SIG-M5 treated with dmso at 0.1 percent for 504 hours (cell line): ENCODE data around the gene FMC1.
"Not testable (repeated sequence)": the region's sequence is repeated elsewhere in the genome, so short reads cannot be mapped to it uniquely, and the experiment has no call there.

Source experiments
- DNase-seq: peaks from one replicate; lab custom pipeline; 2025; ENCODE audit not compliant: unreplicated experiment; lab: John Stamatoyannopoulos, UW

Gene FMC1

DNA sequence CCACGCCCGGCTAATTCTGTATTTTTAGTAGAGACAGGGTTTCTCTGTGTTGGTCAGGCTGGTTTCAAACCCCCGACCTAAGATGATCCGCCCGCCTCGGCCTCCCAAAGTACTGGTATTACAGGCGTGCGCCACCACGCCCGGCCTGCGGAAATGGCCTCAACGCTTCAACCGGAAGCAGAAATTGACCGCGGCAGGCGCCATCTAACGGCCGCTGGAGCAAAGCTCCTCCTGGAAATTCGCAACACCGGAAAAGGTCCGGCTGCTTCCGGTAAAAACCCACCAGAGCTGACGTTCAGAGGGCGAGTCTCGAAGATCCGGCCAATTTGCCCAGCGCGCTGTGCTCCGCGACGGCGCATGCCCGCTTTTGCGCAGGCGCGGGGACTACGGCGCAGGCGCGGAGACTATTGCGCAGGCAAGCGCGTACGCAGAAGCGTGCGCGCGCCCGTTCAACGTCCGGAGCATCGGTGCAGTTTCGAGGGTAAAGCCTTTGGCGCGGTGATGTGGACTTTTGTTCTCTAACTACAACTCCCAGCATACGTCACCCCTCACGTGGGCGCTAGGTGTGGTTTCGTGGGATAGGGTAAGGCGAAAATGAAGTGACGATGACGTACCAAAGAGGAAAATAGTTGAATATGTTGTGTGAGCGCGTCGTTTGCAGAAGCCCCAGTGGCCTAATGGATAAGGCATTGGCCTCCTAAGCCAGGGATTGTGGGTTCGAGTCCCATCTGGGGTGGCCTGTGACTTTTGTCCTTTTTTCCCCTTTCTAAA is 915 bp upstream of the FMC1 start:
- DNase-seq = peak; percentile 100

- no peak for DNase-seq
Observed at GRCh38 chr7:139340808-139341057, 404 bp upstream of the FMC1 start.

DNA sequence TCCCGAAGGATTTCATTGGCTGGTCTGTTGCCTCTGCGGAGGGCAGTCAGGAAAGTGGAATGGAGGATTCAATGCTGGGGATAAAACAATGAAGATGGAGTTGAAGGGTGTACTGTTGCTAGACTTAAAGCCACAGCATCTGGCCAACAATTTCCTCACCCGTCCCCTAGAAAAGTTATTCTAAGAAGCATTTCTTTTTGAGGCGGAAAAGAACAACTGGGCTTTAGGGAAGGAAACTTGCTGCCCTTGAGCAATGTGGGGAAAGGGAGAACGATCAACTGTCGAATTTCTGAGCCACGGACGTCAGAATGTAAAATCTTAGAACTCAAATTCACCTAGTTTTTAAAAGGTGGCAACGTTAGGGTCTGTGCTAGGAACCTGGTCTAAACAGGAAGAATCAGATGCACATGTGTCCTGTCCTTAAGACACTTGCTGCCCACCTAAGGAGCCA is 664 bp downstream of the FMC1 start:
- no peak for DNase-seq

DNA sequence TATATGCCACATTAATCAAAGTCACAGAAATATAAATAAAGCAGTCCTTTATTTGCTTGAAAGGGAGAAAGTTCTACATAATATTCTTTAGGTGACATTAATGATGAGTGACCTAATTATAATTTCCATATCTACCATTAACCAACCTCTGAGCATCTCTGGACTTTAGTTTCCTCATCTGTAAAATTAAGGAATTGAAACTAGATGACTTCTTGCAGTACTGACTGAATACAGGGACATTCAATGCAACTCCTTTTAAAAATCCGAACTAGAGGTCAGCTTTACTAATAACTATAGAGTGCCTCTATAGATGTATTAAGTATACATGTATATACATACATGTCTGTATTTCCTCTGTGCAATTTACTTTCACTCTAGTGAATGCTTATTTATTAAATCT is 3.9 kb downstream of the FMC1 start:
- peak; percentile 71 for DNase-seq

DNA sequence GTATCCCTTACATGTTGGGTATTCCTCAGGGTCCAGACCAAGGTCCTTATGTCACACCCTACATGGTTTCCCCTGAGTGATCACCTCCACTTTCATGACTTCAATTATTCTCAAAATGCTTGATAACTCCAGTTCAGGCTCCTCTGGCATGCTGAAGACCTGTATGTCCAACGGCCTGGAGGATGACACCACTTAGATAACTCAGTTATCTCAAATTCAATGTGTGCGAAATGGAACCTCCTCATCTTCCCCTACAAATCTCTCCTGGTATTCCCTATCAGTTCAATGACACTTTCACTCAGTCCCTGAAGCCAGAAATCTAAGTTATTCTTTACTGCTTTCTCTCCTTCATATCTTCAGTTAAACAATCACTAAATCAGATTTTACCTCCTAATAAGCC is 9.9 kb downstream of the FMC1 start:
- no peak for DNase-seq

- DNase-seq = no peak
Observed at GRCh38 chr7:139354729-139355128, 13.6 kb downstream of the FMC1 start.

DNA sequence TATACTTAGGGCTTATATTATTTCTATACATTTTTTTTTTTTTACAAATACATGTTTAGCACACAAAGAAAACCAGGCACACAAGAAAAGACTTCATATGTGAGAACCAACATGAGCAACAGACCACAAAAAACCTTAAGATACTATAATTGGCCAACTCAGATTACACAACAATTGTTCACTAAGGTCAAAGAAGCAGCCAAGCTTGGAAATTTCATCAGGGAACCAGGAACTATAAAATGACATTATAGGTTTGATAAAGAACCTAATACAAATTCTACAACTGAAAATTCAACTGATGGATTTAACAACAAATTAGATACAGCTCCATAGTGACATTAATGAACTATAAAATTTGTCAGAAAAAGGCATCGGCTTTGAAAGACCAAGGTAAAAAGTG is 14.2 kb downstream of the FMC1 start:
- DNase-seq = peak; percentile 86

DNA sequence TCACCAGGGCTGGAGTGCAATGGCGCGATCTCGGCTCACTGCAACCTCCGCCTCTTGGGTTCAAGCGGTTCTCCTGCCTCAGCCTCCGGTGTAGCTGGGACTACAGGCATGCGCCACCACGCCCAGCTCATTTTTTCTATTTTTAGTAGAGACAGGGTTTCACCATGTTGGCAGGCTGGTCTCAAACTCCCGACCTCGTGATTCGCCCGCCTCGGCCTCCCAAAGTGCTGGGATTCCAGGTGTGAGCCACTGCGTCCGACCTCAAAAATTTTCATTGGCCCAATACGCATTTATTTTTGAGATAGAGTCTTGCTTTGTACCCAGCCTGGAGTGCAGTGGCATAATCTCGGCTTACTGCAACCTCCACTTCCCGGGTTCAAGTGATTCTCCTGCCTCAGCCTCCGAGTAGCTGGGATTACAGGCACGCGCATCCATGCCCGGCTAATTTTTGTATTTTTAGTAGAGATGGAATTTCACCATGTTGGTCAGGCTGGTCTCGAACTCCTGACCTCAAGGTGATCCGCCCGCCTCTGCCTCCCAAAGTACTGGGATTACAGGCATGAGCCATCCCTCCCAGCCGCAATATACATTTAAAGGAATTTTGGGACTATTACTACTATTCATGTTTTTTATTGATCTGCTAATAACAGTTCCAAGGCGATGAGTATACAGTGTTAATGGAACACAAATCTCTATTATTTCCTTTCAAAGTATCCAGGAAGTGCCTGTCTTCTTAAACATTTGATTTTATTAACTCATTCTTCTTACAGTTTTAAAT is 16.8 kb downstream of the FMC1 start:
- DNase-seq = not testable (repeated sequence)

DNA sequence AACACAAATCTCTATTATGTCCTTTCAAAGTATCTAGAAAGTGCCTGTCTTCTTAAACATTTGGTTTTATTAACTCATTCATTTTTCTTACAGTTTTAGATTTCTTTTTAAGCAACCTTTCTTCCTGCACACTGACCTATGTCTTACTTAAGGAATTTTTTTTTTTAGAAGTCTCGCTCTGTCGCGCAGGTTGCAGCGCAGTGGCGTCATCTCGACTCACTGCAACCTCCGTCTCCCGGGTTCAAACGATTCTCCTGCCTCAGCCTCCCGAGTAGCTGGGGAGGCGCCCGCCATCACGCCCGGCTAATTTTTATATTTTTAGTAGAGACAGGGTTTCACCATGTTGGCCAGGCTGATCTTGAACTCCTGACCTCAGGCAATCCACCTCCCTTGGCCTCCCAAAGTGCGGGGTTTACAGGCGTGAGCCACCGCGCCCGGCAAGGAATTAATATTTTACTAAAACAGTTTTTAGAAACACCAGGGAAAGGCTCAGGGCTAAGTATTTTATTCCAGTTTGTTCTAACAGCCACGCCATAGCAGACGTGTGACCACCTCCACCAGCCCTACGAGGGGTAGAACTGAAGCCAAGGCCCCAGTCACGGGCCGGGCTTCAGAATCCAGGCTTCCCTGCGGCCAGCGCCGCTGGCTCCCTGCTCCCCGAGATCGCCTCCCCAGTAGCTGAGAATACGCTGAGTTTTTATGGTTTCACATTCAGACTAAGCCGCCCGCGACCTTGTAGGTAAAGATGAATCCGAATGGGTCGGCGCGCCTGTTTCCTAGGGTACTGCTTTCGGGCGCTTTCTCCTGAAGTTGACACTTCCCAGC is 17.6 kb downstream of the FMC1 start:
- peak; percentile 56 for DNase-seq

GRCh38 chr7:139359366-139360209 is 18.5 kb downstream of the FMC1 start, which contains the start of gene LUC7L2:
LUC7L2 (plus strand) TSS chr7:139359894; CDS start chr7:139360262, 368 bp downstream.
- peak; percentile 98 for DNase-seq

GRCh38 chr7:139360210-139360947 is 19.2 kb downstream of the FMC1 start:
- DNase-seq = peak; percentile 93

GRCh38 chr7:139360948-139361307 is 19.8 kb downstream of the FMC1 start:
- DNase-seq = no peak

DNA sequence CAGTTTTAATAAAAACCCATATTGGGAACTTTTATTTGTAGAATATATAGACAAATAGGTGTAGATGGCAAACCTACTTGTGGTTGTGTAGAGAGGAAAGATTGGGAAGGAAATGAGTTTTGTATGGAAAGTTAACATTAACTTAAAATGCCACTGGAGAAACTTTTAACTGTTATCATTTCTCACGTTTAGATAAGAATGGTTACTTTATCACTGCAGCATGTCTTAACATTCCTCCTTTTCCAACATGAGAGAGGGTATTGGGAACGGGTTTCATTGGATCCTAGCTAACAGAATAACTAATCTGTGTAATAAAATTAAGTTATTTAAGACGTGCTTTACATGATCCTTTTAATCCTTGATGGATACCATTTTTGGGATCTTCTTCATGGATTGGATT is 20.4 kb downstream of the FMC1 start:
- no peak for DNase-seq

- DNase-seq = no peak
Observed at GRCh38 chr7:139362302-139362701, 21.2 kb downstream of the FMC1 start.

- DNase-seq = no peak
Observed at GRCh38 chr7:139362981-139363380, 21.8 kb downstream of the FMC1 start.

DNA sequence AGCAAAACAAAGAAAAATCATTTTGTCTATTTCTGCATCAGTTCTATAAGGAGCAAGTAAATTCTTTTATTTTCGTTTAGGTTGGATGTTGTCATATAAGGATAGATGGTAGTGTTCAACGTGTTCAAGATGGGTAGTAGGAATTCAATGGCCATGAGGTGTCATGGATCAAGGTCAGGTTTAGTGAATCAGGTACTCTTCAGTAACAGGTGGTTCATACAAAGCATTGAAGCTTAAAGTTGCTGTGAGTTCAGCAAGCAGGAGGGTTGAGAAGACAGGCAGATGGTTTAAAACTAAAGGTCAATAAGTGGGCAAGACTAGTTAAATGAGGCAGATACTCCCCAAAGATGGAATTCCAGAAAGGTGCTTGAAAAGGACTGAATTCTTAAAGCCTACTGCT is 24.2 kb downstream of the FMC1 start:
- no peak for DNase-seq

GRCh38 chr7:139366400-139366799 is 25.3 kb downstream of the FMC1 start:
- DNase-seq = no peak

- no peak for DNase-seq
Observed at GRCh38 chr7:139367438-139368155, 26.5 kb downstream of the FMC1 start.

DNA sequence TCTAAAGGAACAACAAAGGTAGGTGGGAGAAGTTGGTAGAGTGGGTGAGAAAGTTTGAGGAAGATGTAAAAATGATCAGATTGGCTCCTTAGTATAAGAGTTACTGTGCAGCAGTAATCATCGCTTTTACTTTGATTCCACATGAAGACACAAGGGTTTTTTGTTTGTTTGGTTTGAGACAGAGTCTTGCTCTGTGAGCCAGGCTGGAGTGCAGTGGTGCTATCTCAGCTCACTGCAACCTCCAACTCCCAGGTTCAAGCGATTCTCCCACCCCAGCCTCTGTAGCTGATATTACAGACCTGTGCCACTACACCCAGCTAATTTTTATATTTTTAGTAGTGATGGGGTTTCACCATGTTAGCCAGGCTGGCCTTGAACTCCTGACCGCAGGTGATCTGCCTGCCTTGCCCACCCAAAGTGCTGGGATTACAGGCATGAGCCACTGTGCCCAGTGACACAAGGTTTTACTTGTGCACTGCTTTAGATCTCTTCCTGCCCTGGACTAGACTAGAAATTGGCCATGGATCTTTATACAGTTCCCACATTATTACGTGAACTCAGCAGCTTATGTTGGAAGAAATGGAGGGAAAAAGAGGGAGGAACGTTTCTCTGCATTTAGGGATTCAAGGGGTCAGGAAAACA is 29.3 kb downstream of the FMC1 start:
- no peak for DNase-seq
